ENCODE measurements around the gene MMD2. TPM values are rescaled to one million over a fixed set of nuclear protein-coding genes. Genes with fewer than 3 reads are reported as not detected.
A peak's percentile ranks its signal among the peaks of the same experiment; 100 is the strongest.

The MMD2 gene, protein sequence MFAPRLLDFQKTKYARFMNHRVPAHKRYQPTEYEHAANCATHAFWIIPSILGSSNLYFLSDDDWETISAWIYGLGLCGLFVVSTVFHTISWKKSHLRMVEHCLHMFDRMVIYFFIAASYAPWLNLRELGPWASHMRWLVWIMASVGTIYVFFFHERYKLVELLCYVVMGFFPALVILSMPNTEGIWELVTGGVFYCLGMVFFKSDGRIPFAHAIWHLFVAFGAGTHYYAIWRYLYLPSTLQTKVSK
- total RNA-seq: not detected in 2 replicates
- polyA plus RNA-seq: not detected in 2 replicates
- not detected in 2 replicates for polyA plus RNA-seq (2012)
- polyA minus RNA-seq (ENCODE audit: low replicate concordance): not detected in 2 replicates

DNA sequence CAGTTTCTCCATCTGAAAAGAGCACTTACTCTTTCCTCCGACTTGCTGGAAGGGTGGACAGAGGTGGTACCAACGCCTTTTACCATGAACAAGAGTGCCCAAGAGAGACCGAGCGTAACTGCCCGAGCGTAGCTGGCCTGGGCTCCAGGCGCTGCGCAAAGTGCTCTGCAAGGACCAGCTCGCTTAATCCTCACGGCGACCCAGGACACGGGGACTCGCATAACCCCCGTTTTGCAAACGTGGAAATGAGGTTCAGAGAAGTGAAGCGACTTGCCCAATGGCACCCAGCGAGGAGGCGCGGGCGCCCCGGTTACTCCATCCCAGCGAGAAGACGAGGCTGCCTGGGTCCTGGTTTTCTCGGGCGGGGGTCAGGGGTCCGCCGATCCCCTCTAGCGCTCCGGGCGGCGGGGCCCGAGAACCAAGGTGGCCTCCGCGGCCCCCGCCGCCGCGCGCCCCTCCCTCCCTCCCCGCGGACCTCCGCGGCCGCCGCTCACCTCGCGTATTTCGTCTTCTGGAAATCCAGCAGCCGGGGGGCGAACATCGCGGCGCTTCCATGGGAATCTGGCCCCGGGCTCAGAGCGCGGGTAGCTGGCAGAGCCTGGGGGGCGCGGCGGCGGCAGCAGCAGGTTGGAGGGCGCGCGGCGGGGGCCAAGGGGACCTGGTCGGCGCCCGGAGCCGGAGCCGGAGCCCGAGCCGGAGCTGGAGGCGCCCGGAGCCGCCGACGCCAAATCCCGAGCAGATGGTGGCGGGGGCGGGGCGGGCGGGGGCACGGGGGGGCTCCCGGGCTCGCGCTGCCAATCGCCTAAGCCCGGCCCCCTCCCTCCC lies at the start of gene MMD2:
MMD2 (minus strand) TSS at position 711 of the 825 bp plus-strand sequence; CDS start at position 541, 170 bp downstream.
- no peak within 1 kb of the TSS for H2AFZ ChIP-seq (ENCODE audit: low read length)

DNA sequence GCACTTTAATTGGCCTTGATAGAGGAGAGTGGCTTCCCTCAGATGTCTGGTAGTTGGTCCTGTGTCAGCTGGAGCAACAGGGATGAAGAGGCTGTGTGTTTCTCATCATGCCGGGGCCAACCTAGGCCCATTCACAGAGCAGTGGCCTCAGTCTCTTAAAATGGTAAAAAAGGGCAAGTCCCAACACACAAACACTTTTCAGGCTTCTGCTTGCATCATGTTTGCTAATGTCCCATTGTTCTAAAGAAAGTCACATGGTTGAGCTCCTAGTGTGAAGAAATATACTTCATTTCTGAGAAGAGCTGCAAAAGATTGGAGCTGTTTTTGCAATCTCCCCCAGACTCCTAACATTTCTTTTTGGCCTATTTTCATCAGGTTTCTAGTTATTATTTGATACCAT lies 46.1 kb upstream of the MMD2 start:
- H3K27ac ChIP-seq (ENCODE audit: insufficient read depth, low read length): no peak overlapping the region
- H3K4me2 ChIP-seq (ENCODE audit: extremely low read depth, insufficient read depth, low read length): no peak overlapping the region
- no peak overlapping the region for H3K9ac ChIP-seq (ENCODE audit: insufficient read depth, low read length)
- H4K20me1 ChIP-seq (ENCODE audit: control insufficient read depth, extremely low read depth, insufficient read depth, low read length): no peaks in the 10 kb centered on the region
- TF ChIP-seq EZH2 (IDR thresholded peaks at IDR 0.05; ENCODE audit: low read length, missing control alignments): no peak
- no peak for TF ChIP-seq CTCF (conservative IDR thresholded peaks at IDR 0.05 in 1 of 2, IDR thresholded peaks at IDR 0.05 in 1 of 2; ENCODE audit: low read depth in 1 of 2, low read length in 2 of 2)
- no peaks in the 10 kb centered on the region for H3K9me3 ChIP-seq (ENCODE audit: control insufficient read depth, insufficient read depth, low read depth, low read length)
- H3K4me3 ChIP-seq (replicated peaks in 1 of 4; ENCODE audit: control extremely low read depth in 1 of 4, insufficient read depth in 1 of 4, low read depth in 3 of 4, low read length in 4 of 4): no peak overlapping the region
- DNase-seq (ENCODE audit: low read depth in 2 of 2): no peak
- no peaks in the 10 kb centered on the region for H3K4me1 ChIP-seq (ENCODE audit: control insufficient read depth, extremely low read depth, insufficient read depth, low read length)
- no peaks in the 10 kb centered on the region for H3K27me3 ChIP-seq (ENCODE audit: control insufficient read depth, insufficient read depth, low read length)
- no peaks in the 10 kb centered on the region for H3K79me2 ChIP-seq (ENCODE audit: control insufficient read depth, insufficient read depth, low read length)
- no peak overlapping the region for H2AFZ ChIP-seq (ENCODE audit: low read length)
- H3K36me3 ChIP-seq (ENCODE audit: control insufficient read depth, insufficient read depth, low read length): no peaks in the 10 kb centered on the region

More for the DNA sequence above, at the start of gene MMD2:
- H3K9ac ChIP-seq (ENCODE audit: insufficient read depth, low read length): no peak within 1 kb of the TSS
- H3K4me3 ChIP-seq (replicated peaks in 1 of 4; ENCODE audit: control extremely low read depth in 1 of 4, insufficient read depth in 1 of 4, low read depth in 3 of 4, low read length in 4 of 4): no peak within 1 kb of the TSS
- DNase-seq (ENCODE audit: low read depth in 2 of 2): no peak
- H4K20me1 ChIP-seq (ENCODE audit: control insufficient read depth, extremely low read depth, insufficient read depth, low read length): no peaks in the 10 kb centered on the region
- H3K27me3 ChIP-seq (ENCODE audit: control insufficient read depth, insufficient read depth, low read length): peaks cover 11% of the 10 kb centered on the region
- no peak within 1 kb of the TSS for H3K4me2 ChIP-seq (ENCODE audit: extremely low read depth, insufficient read depth, low read length)
- no peak within 1 kb of the TSS for H3K27ac ChIP-seq (ENCODE audit: insufficient read depth, low read length)
- H3K79me2 ChIP-seq (ENCODE audit: control insufficient read depth, insufficient read depth, low read length): no peaks in the 10 kb centered on the region
- no peaks in the 10 kb centered on the region for H3K4me1 ChIP-seq (ENCODE audit: control insufficient read depth, extremely low read depth, insufficient read depth, low read length)
- TF ChIP-seq CTCF (conservative IDR thresholded peaks at IDR 0.05 in 1 of 2, IDR thresholded peaks at IDR 0.05 in 1 of 2; ENCODE audit: low read depth in 1 of 2, low read length in 2 of 2): no peak
- TF ChIP-seq EZH2 (IDR thresholded peaks at IDR 0.05; ENCODE audit: low read length, missing control alignments): peak; percentile 87
- no peaks in the 10 kb centered on the region for H3K36me3 ChIP-seq (ENCODE audit: control insufficient read depth, insufficient read depth, low read length)
- no peaks in the 10 kb centered on the region for H3K9me3 ChIP-seq (ENCODE audit: control insufficient read depth, insufficient read depth, low read depth, low read length)

DNA sequence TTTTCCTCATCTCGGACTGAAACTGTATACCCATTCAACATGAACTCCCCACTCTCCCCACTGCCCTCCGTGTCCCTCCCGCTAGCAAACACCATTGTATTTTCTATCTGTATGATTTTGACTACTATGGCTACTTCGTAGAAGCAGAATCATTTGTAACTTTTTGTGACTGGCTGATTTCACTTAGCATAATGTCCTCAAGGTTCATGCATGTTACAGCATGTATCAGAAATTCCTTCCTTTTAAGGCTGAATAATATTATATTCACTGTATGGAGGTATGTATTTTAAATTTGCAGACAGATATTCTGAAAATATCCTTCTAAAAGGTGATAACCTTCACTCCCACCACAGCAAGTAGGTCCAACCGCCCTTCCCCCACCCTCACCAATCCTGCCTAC lies 42.9 kb upstream of the MMD2 start:
- DNase-seq (ENCODE audit: low read depth in 2 of 2): no peak
- H3K9me3 ChIP-seq (ENCODE audit: control insufficient read depth, insufficient read depth, low read depth, low read length): no peaks in the 10 kb centered on the region
- no peaks in the 10 kb centered on the region for H3K79me2 ChIP-seq (ENCODE audit: control insufficient read depth, insufficient read depth, low read length)
- no peaks in the 10 kb centered on the region for H3K4me1 ChIP-seq (ENCODE audit: control insufficient read depth, extremely low read depth, insufficient read depth, low read length)
- H3K4me2 ChIP-seq (ENCODE audit: extremely low read depth, insufficient read depth, low read length): no peak overlapping the region
- H3K27ac ChIP-seq (ENCODE audit: insufficient read depth, low read length): no peak overlapping the region
- no peak overlapping the region for H2AFZ ChIP-seq (ENCODE audit: low read length)
- no peaks in the 10 kb centered on the region for H4K20me1 ChIP-seq (ENCODE audit: control insufficient read depth, extremely low read depth, insufficient read depth, low read length)
- no peaks in the 10 kb centered on the region for H3K27me3 ChIP-seq (ENCODE audit: control insufficient read depth, insufficient read depth, low read length)
- no peak overlapping the region for H3K9ac ChIP-seq (ENCODE audit: insufficient read depth, low read length)
- H3K36me3 ChIP-seq (ENCODE audit: control insufficient read depth, insufficient read depth, low read length): peaks cover 4% of the 10 kb centered on the region
- TF ChIP-seq CTCF (conservative IDR thresholded peaks at IDR 0.05 in 1 of 2, IDR thresholded peaks at IDR 0.05 in 1 of 2; ENCODE audit: low read depth in 1 of 2, low read length in 2 of 2) (no peak), EZH2 (IDR thresholded peaks at IDR 0.05; ENCODE audit: low read length, missing control alignments) (no peak)
- no peak overlapping the region for H3K4me3 ChIP-seq (replicated peaks in 1 of 4; ENCODE audit: control extremely low read depth in 1 of 4, insufficient read depth in 1 of 4, low read depth in 3 of 4, low read length in 4 of 4)

Measured in fibroblast of lung (primary cell).